GM19395 (cell line): ENCODE data around the gene UPK1B.

ENCODE experiments used
- ATAC-seq: cut with Tn5 transposase; IDR thresholded peaks from one replicate; pipeline ENCODE4 v1.9.1; 2021; ENCODE audit warnings: mild to moderate bottlenecking, moderate library complexity; ENCODE audit not compliant: unreplicated experiment

The UPK1B gene

GRCh38 chr3:119245778-119246177 lies 72.4 kb downstream of the UPK1B start:
- ATAC-seq = no peak
